SK-N-MC (cell line): Measurements from ENCODE around the gene SCGB1C1.

Source experiments
- EZH2 ChIP-seq: fragments of 200-600 bp; sonication (generic); IDR thresholded peaks from one replicate; pipeline ENCODE4 v1.6.1; 2017; ENCODE audit warnings: antibody characterized with exemption
- FOXP2 ChIP-seq: optimal IDR thresholded peaks from 2 replicates; pipeline ENCODE3; 2011; ENCODE audit warnings: mild to moderate bottlenecking, moderate library complexity; ENCODE audit not compliant: insufficient read depth; ENCODE audit errors: extremely low read length, control extremely low read depth
- POLR2AphosphoS5 ChIP-seq: IDR thresholded peaks from 2 replicates; pipeline ENCODE4 v1.6.1; 2012; ENCODE audit warnings: mild to moderate bottlenecking, low read depth, low read length, borderline replicate concordance

DNA sequence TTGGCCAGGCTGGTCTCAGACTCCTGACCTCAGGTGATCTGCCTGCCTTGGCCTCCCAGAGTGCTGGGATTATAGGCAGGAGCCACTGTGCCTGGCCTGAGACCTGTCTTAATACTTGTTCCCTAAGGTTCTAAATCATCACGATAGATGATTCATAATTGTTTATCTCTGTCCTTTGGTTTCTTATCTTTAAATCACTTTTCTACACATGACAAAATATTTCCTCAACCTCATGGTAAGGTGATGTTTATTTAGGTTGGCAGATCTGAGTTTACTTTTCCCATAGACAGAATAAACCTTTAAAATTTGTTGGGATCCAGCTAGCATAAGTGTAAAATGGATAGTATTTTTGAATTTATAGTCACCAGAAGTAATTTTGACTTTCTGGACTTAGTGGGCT, 47.4 kb downstream of the SCGB1C1 start:
- TF ChIP-seq EZH2 (no peak), POLR2AphosphoS5 (no peak), FOXP2 (no peak)
